SK-N-SH (cell line): ENCODE measurements around the gene ESPL1.

Experiments
- CTCF ChIP-seq: fragments of 200-600 bp; sonication (generic); IDR thresholded peaks from 2 replicates; pipeline ENCODE4 v1.6.1; 2017; ENCODE audit warnings: antibody characterized with exemption, mild to moderate bottlenecking, moderate library complexity
- EP300 ChIP-seq, 2 experiments: IDR thresholded peaks; 2 replicates each; pipeline versions ENCODE4 v1.4.0 to v1.6.1; 2012; ENCODE audit warnings: borderline replicate concordance in 1 of 2, low read depth in 1 of 2, low read length in 1 of 2
- FOSL2 ChIP-seq: IDR thresholded peaks from 2 replicates; pipeline ENCODE4 v1.4.0; 2012; ENCODE audit warnings: low read depth, mild to moderate bottlenecking, moderate library complexity, borderline replicate concordance
- NRF1 ChIP-seq: IDR thresholded peaks from 2 replicates; pipeline ENCODE4 v1.6.1; 2012; ENCODE audit warnings: low read depth, mild to moderate bottlenecking, low read length
- POLR2AphosphoS5 ChIP-seq: IDR thresholded peaks from 2 replicates; pipeline ENCODE4 v1.6.1; 2012; ENCODE audit warnings: low read depth, low read length
- RAD21 ChIP-seq: IDR thresholded peaks from 2 replicates; pipeline ENCODE4 v1.6.1; 2012; ENCODE audit warnings: mild to moderate bottlenecking, low read length
- RCOR1 ChIP-seq: fragments of 150-350 bp; IDR thresholded peaks from 2 replicates; pipeline ENCODE4 v1.6.1; 2017; ENCODE audit warnings: antibody characterized with exemption, low read length
- TAF1 ChIP-seq: IDR thresholded peaks from 2 replicates; pipeline ENCODE4 v1.6.1; 2012; ENCODE audit warnings: low read depth, mild to moderate bottlenecking, low read length, moderate library complexity, borderline replicate concordance
- YY1 ChIP-seq: IDR thresholded peaks from 2 replicates; pipeline ENCODE4 v1.4.0; 2012; ENCODE audit warnings: low read depth, mild to moderate bottlenecking
- TF ChIP-seq, protein P1 (sequence below): IDR thresholded peaks from 2 replicates; pipeline ENCODE4 v1.4.0; 2012; ENCODE audit warnings: low read depth
- TF ChIP-seq, protein P2 (sequence below): fragments of 150-350 bp; IDR thresholded peaks from 2 replicates; pipeline ENCODE4 v1.6.1; 2017; ENCODE audit warnings: antibody characterized with exemption, low read length, low read depth, borderline replicate concordance
- TF ChIP-seq, protein P3 (sequence below): IDR thresholded peaks from 2 replicates; pipeline ENCODE4 v1.6.1; 2012; ENCODE audit warnings: mild to moderate bottlenecking, low read depth, low read length, moderate library complexity

DNA sequence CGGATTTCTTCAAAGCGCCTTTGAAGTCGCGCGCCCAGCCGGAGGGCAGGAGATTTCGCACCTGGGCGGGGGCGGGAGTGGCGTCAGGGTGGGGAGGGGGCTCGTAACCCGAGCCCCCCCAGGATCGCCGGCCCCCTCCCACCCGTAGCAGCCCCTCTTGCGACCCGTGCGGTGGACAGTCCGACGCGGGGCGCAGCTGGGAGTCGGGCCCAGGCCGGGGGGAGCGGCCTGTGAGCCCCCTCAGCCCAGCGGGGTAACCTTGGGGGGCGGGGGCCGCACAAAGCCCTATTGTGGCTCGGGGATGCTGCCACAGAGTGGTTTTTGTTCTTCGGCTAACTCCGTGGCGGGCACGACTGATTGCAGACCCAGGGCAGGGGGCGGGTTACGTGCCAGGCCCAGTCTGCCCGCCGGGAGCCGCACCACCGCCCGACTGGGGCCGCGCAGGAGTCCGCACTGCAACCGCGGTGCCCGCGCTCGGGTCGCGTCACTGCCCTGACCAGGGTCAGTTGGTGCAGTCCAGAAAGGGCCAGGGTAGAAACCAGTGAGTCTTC is 57.5 kb downstream of the ESPL1 start:
- TF ChIP-seq RAD21 (no peak), YY1 (no peak), CTCF (no peak), TAF1 (no peak), RCOR1 (no peak), FOSL2 (no peak), POLR2AphosphoS5 (no peak), EP300 (IDR thresholded peaks at IDR 0.05; ENCODE audit: borderline replicate concordance in 1 of 2, low read depth in 1 of 2, low read length in 1 of 2) (no peak), NRF1 (no peak)
- TF ChIP-seq, protein P1, sequence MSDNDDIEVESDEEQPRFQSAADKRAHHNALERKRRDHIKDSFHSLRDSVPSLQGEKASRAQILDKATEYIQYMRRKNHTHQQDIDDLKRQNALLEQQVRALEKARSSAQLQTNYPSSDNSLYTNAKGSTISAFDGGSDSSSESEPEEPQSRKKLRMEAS = no peak
- TF ChIP-seq, protein P2, sequence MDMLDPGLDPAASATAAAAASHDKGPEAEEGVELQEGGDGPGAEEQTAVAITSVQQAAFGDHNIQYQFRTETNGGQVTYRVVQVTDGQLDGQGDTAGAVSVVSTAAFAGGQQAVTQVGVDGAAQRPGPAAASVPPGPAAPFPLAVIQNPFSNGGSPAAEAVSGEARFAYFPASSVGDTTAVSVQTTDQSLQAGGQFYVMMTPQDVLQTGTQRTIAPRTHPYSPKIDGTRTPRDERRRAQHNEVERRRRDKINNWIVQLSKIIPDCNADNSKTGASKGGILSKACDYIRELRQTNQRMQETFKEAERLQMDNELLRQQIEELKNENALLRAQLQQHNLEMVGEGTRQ = no peak
- TF ChIP-seq, protein P3, sequence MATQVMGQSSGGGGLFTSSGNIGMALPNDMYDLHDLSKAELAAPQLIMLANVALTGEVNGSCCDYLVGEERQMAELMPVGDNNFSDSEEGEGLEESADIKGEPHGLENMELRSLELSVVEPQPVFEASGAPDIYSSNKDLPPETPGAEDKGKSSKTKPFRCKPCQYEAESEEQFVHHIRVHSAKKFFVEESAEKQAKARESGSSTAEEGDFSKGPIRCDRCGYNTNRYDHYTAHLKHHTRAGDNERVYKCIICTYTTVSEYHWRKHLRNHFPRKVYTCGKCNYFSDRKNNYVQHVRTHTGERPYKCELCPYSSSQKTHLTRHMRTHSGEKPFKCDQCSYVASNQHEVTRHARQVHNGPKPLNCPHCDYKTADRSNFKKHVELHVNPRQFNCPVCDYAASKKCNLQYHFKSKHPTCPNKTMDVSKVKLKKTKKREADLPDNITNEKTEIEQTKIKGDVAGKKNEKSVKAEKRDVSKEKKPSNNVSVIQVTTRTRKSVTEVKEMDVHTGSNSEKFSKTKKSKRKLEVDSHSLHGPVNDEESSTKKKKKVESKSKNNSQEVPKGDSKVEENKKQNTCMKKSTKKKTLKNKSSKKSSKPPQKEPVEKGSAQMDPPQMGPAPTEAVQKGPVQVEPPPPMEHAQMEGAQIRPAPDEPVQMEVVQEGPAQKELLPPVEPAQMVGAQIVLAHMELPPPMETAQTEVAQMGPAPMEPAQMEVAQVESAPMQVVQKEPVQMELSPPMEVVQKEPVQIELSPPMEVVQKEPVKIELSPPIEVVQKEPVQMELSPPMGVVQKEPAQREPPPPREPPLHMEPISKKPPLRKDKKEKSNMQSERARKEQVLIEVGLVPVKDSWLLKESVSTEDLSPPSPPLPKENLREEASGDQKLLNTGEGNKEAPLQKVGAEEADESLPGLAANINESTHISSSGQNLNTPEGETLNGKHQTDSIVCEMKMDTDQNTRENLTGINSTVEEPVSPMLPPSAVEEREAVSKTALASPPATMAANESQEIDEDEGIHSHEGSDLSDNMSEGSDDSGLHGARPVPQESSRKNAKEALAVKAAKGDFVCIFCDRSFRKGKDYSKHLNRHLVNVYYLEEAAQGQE = no peak
